Activated T-helper 17 cell treated with anti-CD3 and anti-CD28 coated beads, Interleukin-2, amount 50 U/mL, for 72 hours (primary cell): ENCODE data around the gene ADGRL1. TPM values are rescaled to one million over a fixed set of nuclear protein-coding genes. Genes with fewer than 3 reads are reported as not detected.

ENCODE experiments used
- ATAC-seq: fragments of 150-1000 bp; cut with Tn5 transposase; replicated peaks from 2 replicates; pipeline ENCODE4 v1.10.0; 2021; ENCODE audit warnings: mild to moderate bottlenecking, moderate library complexity
- H3K27ac Mint-ChIP-seq: one replicate; pipeline ENCODE4 v1.8.0; 2022; ENCODE audit warnings: mixed read lengths
- H3K27me3 Mint-ChIP-seq: one replicate; pipeline ENCODE4 v1.8.0; 2022; ENCODE audit warnings: mixed read lengths
- H3K36me3 Mint-ChIP-seq: one replicate; pipeline ENCODE4 v1.8.0; 2022; ENCODE audit warnings: low read depth, mild to moderate bottlenecking, mixed read lengths
- H3K4me1 Mint-ChIP-seq: one replicate; pipeline ENCODE4 v1.8.0; 2022; ENCODE audit warnings: mixed read lengths
- H3K4me3 Mint-ChIP-seq: one replicate; pipeline ENCODE4 v1.8.0; 2022; ENCODE audit warnings: mild to moderate bottlenecking, mixed read lengths
- H3K9me3 Mint-ChIP-seq: one replicate; pipeline ENCODE4 v1.8.0; 2022; ENCODE audit warnings: mixed read lengths
- total RNA-seq, 2 donors: library from RNA; stranded (reverse); gene quantifications; one replicate each; pipeline ENCODE4 v1.2.3, GENCODE V29; 2022

The ADGRL1 gene
- total RNA-seq, 2 donors from 2014 or later = 3.9 to 8.4 TPM

DNA sequence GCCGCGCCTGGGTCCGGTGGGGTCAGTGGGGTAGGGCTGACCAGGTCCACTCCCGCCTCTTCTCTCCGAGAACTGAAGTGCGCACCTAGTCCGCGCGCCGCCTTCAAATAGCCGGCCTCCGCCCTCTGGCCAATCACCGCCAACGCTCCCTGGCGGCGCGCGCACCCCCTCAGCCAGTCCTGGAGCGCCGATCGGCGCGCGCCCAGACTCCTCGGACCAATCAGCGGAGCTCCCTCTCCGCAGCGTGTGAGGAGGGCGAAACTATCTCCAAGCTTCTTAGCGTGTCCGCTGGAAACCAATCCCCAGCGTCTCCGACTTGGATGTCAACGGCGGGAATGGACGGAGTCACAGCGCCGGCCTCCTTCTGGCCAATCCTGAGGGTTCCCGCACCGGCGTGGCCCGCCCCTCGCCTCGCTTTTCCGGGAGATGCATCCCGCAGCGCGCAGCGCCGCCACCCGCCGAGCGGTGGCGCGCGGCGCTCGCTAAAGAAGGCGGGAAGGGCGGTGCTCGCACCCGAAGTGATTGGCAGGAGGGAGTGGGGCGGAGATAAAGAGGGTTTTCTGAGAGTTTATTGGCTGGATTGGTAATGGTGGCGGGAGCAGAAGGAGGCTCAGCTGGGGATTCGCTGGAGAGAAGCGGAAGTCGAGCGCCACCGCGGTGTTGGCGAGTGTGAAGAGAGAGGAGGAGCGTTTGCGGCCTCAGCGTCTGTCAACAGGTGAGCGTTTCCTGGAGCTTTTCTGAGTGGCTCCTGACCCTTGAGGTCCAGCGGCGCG lies 69.3 kb downstream of the ADGRL1 start, which contains the start of gene ASF1B:
TSS of gene ASF1B (minus strand) at position 81 of the 773 bp plus-strand sequence. CDS start 133 bp downstream, outside the sequence.
- Mint-ChIP-seq H3K4me1 (peaks cover 7% of the 10 kb centered on the region), H3K9me3 (no peaks in the 10 kb centered on the region), H3K27me3 (no peaks in the 10 kb centered on the region), H3K27ac (peak within 1 kb of the TSS; percentile 88), H3K36me3 (peaks cover 23% of the 10 kb centered on the region), H3K4me3 (peak within 1 kb of the TSS; percentile 81)
- ATAC-seq = peak; percentile 88

DNA sequence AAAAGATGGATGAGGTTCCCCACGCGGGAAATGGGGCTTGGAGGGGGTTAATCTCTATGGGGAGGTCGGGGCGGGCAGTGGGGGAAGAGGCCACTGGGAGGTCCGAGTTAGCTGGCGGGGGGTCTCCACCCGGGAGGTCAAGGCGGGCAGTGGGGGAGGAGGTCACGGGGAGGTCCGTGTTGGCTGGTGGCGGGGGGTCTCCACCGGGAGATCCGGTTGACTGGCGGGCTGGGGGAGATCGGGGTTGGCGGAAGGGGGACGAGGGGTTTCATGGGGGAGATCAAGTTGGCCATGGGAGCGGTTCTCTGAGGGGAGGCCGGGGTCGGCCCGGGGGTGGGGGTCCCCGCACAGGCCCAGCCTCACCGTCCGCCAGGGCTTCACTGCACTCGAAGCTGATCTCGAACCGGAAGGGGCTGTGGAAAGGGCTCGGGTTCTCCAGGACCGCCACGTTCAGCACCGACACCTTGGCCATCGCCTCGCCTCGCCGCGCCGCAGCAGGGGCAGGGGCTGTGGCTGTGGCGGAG lies 69.9 kb downstream of the ADGRL1 start:
- peaks cover 23% of the 10 kb centered on the region for H3K36me3 Mint-ChIP-seq
- no peaks in the 10 kb centered on the region for H3K9me3 Mint-ChIP-seq
- no peaks in the 10 kb centered on the region for H3K27me3 Mint-ChIP-seq
- peak overlapping the region; percentile 88 for H3K27ac Mint-ChIP-seq
- peak overlapping the region; percentile 81 for H3K4me3 Mint-ChIP-seq
- H3K4me1 Mint-ChIP-seq = peaks cover 7% of the 10 kb centered on the region
- ATAC-seq = no peak

GRCh38 chr19:14135355-14135754 lies 70.6 kb downstream of the ADGRL1 start:
- ATAC-seq = no peak
- H3K27ac Mint-ChIP-seq = peak overlapping the region; percentile 88

DNA sequence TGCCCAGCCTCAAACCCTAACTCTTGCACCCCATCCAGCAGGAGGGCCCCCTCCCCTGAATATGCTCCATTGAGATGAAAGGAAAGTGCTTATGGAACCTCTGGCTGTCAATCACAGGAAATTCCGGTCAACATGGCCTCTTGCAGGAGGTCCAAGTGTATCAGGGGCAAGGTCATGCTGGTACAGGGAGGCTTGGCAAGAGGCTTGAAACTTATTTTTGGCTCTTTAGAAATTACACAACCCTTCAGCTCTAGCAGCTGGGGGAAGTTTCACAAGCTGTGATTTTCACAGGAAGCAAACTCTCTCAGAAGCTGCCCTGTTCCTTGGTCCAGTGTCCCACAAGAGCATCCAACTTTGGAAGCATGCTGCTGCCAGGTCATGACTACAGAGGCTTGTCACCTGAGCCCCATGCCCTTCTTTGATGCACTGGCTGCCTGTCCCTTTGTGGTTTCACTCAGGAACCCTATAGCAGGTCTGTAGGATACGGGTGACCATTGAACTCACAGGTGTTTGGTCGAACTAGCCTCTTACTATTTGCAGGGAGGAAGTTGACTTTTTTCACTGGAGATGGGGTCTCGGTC lies 78.0 kb downstream of the ADGRL1 start:
- H3K27ac Mint-ChIP-seq = no peak overlapping the region
- no peak overlapping the region for H3K4me3 Mint-ChIP-seq
- H3K36me3 Mint-ChIP-seq = peaks cover 33% of the 10 kb centered on the region
- no peaks in the 10 kb centered on the region for H3K9me3 Mint-ChIP-seq
- H3K27me3 Mint-ChIP-seq = no peaks in the 10 kb centered on the region
- no peaks in the 10 kb centered on the region for H3K4me1 Mint-ChIP-seq
- ATAC-seq = no peak

More at GRCh38 chr19:14135355-14135754, 70.6 kb downstream of the ADGRL1 start:
- H3K27me3 Mint-ChIP-seq = no peaks in the 10 kb centered on the region
- H3K4me1 Mint-ChIP-seq = peaks cover 7% of the 10 kb centered on the region
- no peaks in the 10 kb centered on the region for H3K9me3 Mint-ChIP-seq
- peak overlapping the region; percentile 81 for H3K4me3 Mint-ChIP-seq
- peaks cover 23% of the 10 kb centered on the region for H3K36me3 Mint-ChIP-seq

DNA sequence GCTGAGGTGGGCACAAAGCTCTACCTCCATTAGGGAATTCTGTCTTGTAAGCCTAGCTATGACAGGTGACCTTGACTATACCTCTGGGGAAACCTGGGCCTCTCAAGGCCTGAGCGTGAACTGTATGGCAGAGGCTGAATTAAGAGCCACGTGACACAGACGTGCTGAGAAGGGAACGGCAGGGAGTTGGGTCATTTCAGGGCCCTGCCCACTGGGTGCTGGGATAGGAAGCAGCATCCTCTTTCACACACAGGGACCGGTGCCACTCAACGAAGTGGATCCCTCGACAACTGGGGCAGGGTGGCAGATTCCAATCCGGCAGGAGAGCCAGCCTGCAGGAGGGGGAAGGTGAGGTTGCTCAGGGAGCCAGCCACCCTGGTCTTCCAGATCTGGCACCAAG lies 78.8 kb downstream of the ADGRL1 start:
- Mint-ChIP-seq H3K27me3 (no peaks in the 10 kb centered on the region), H3K4me3 (no peak overlapping the region), H3K27ac (no peak overlapping the region), H3K9me3 (no peaks in the 10 kb centered on the region), H3K36me3 (peaks cover 35% of the 10 kb centered on the region), H3K4me1 (no peaks in the 10 kb centered on the region)
- ATAC-seq = no peak

DNA sequence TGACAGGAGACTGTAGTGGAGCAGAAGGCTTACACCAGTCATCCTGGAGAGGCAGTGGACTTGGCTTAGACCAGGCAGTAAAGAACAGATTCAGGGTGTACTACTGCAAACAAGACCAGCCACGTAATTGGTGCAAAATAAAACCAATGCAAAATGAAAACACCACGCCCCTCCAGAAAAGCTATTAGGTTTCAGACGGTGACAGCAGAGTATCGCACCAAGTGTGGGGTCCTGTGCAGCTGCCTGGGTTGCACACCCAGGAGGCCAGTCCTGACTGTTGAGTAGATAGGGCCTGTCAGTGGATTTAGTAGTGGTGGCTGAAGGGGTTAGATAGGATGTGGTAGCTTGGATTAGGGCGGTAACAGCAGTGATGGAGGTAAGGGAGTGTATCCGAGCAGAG lies 83.0 kb downstream of the ADGRL1 start:
- no peak overlapping the region for H3K4me3 Mint-ChIP-seq
- no peaks in the 10 kb centered on the region for H3K9me3 Mint-ChIP-seq
- peaks cover 32% of the 10 kb centered on the region for H3K36me3 Mint-ChIP-seq
- no peak overlapping the region for H3K27ac Mint-ChIP-seq
- H3K27me3 Mint-ChIP-seq = no peaks in the 10 kb centered on the region
- peaks cover 8% of the 10 kb centered on the region for H3K4me1 Mint-ChIP-seq
- no peak for ATAC-seq

DNA sequence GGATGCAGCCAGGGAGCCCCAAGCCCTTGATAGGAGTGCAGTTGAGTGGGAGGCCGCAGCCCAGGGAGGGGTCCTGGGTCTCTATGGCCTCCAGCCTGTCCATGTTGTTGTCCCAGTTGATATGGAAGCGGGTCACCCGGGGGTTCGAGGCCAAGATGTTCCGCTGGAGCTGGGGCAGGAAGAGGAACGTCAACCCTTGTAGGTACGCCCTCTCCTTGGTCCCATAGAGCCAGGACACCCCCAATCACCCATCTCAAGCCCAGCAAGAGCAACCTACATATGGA lies 85.5 kb downstream of the ADGRL1 start:
- no peak overlapping the region for H3K27ac Mint-ChIP-seq
- H3K36me3 Mint-ChIP-seq = peaks cover 24% of the 10 kb centered on the region
- no peak overlapping the region for H3K4me3 Mint-ChIP-seq
- H3K9me3 Mint-ChIP-seq = no peaks in the 10 kb centered on the region
- no peak for ATAC-seq
- peaks cover 22% of the 10 kb centered on the region for H3K4me1 Mint-ChIP-seq
- H3K27me3 Mint-ChIP-seq = no peaks in the 10 kb centered on the region

- peaks cover 22% of the 10 kb centered on the region for H3K4me1 Mint-ChIP-seq
- peak overlapping the region; percentile 20 for H3K27ac Mint-ChIP-seq
- peaks cover 18% of the 10 kb centered on the region for H3K36me3 Mint-ChIP-seq
- no peaks in the 10 kb centered on the region for H3K9me3 Mint-ChIP-seq
- H3K4me3 Mint-ChIP-seq = no peak overlapping the region
- ATAC-seq = no peak
- H3K27me3 Mint-ChIP-seq = no peaks in the 10 kb centered on the region
These were observed 86.1 kb downstream of the ADGRL1 start for GRCh38 chr19:14119644-14120496.

DNA sequence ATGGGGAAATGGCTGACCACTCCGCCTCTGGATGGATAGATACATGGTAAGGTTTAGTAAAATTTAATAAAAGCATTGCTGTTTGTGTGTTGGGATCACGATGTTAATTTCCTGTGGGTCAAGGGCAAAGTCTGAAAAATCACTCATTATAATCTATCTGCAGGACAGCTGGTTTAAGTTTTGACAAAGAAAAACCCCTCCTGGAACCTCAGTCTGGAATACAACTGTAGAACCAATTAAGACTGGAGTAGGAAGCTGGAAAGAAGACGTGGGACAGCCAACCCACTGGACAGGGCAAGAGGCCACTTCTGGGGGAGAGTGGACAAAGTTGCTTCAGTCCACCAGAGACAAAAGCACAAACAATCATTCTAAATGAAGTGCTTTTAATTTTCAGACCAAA lies 86.8 kb downstream of the ADGRL1 start:
- H3K4me1 Mint-ChIP-seq = peaks cover 22% of the 10 kb centered on the region
- no peak for ATAC-seq
- peak overlapping the region; percentile 87 for H3K27ac Mint-ChIP-seq
- H3K4me3 Mint-ChIP-seq = peak overlapping the region; percentile 88
- H3K27me3 Mint-ChIP-seq = no peaks in the 10 kb centered on the region
- peaks cover 12% of the 10 kb centered on the region for H3K36me3 Mint-ChIP-seq
- no peaks in the 10 kb centered on the region for H3K9me3 Mint-ChIP-seq

GRCh38 chr19:14118165-14119051 lies 87.6 kb downstream of the ADGRL1 start:
- ATAC-seq = no peak
- no peaks in the 10 kb centered on the region for H3K9me3 Mint-ChIP-seq
- peaks cover 12% of the 10 kb centered on the region for H3K36me3 Mint-ChIP-seq
- H3K27me3 Mint-ChIP-seq = no peaks in the 10 kb centered on the region
- H3K4me3 Mint-ChIP-seq = peak overlapping the region; percentile 88
- peak overlapping the region; percentile 87 for H3K27ac Mint-ChIP-seq
- H3K4me1 Mint-ChIP-seq = peaks cover 27% of the 10 kb centered on the region

DNA sequence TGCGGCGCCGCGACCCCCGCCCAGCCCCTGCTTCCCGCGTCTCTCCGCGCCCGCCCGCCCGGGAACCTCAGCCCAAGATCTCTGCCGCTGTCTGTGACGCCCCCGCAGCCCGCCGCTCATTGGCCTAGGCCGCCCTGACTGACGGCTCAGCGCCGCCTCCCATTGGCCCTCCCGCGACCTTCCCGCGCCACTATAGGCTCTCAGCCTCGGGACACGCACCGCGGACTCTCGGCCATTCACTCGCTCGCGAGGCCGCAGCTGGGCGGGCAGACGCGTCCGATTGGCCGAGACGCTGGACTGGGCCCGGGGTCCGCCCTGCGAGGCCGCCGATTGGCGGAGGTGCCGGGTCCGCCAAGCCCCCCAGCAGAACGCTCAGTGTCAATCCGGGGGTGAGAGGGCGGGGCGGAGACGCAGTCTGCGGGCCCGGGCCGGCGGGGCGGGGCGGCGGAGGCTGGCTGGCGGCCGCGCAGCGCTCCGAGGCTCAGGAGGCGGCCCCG lies 88.3 kb downstream of the ADGRL1 start, which contains the start of gene PRKACA:
TSS of gene PRKACA (minus strand) at position 95 of the 497 bp plus-strand sequence. CDS start 215 bp downstream, outside the sequence.
- ATAC-seq = peak; percentile 96
- peaks cover 6% of the 10 kb centered on the region for H3K36me3 Mint-ChIP-seq
- H3K4me3 Mint-ChIP-seq = peak within 1 kb of the TSS; percentile 88
- no peaks in the 10 kb centered on the region for H3K9me3 Mint-ChIP-seq
- H3K4me1 Mint-ChIP-seq = peaks cover 27% of the 10 kb centered on the region
- no peaks in the 10 kb centered on the region for H3K27me3 Mint-ChIP-seq
- peak within 1 kb of the TSS; percentile 87 for H3K27ac Mint-ChIP-seq

- peak; percentile 2 for ATAC-seq
- H3K4me3 Mint-ChIP-seq = peak overlapping the region; percentile 81
- peaks cover 6% of the 10 kb centered on the region for H3K36me3 Mint-ChIP-seq
- H3K27me3 Mint-ChIP-seq = no peaks in the 10 kb centered on the region
- H3K27ac Mint-ChIP-seq = peak overlapping the region; percentile 75
- peaks cover 27% of the 10 kb centered on the region for H3K4me1 Mint-ChIP-seq
- no peaks in the 10 kb centered on the region for H3K9me3 Mint-ChIP-seq
These were observed 88.9 kb downstream of the ADGRL1 start for GRCh38 chr19:14116918-14117578.

GRCh38 chr19:14116525-14116917 lies 89.4 kb downstream of the ADGRL1 start:
- H3K9me3 Mint-ChIP-seq = no peaks in the 10 kb centered on the region
- peaks cover 27% of the 10 kb centered on the region for H3K4me1 Mint-ChIP-seq
- no peak for ATAC-seq
- H3K4me3 Mint-ChIP-seq = peak overlapping the region; percentile 81
- H3K27me3 Mint-ChIP-seq = no peaks in the 10 kb centered on the region
- peaks cover 4% of the 10 kb centered on the region for H3K36me3 Mint-ChIP-seq
- peak overlapping the region; percentile 75 for H3K27ac Mint-ChIP-seq
